HepG2 (cell line): ENCODE data around the gene JAKMIP2. TPM values are rescaled to one million over a fixed set of nuclear protein-coding genes. Genes with fewer than 3 reads are reported as not detected.
A peak's percentile ranks its signal among the peaks of the same experiment; 100 is the strongest.

Source experiments
- ATAC-seq: fragments of 200-7000 bp; cut with Tn5 transposase; 3 replicates; pipeline ENCODE4 v1.9.1; 2020; ENCODE audit warnings: mild to moderate bottlenecking, moderate library complexity
- BruUV-seq: library from RNA; stranded (reverse); fragments of 400-500 nt; replicated peaks from 2 replicates; lab custom pipeline; 2021; lab: Mats Ljungman, UMichigan
- CTCF ChIA-PET: fragments of 300-600 bp; formaldehyde crosslinking; extraction: SDS; loops from one replicate; lab custom pipeline; 2021; ENCODE audit warnings: low total read pairs, inconsistent platforms, low intra/inter-chr PET ratio; lab: Yijun Ruan, JAX
- POLR2A ChIA-PET: fragments of 350-600 bp; sonication (Branson Sonifier 250); formaldehyde crosslinking; loops from one replicate; lab custom pipeline; 2020; ENCODE audit warnings: antibody characterized with exemption, inconsistent platforms; lab: Yijun Ruan, JAX
- DNase-seq: peaks from one replicate; pipeline ENCODE4 v3.0.0-alpha.2; 2015; ENCODE audit warnings: low spot score
- FAIRE-seq: peaks from 3 replicates; lab custom pipeline; 2011; peaks lifted over from hg19 to GRCh38; lab: Jason Lieb, UNC
- H2AFZ ChIP-seq: one replicate; pipeline ENCODE4 v1.6.1; 2011; ENCODE audit warnings: low read length, inconsistent platforms
- H3K27ac ChIP-seq: fragments of 300-600 bp; 3 replicates; pipeline ENCODE4 v1.8.0; 2011; ENCODE audit warnings: mixed run types, mild to moderate bottlenecking, mixed read lengths, low read length, inconsistent platforms; ENCODE audit not compliant: insufficient read depth; ENCODE audit errors: extremely low read length
- H3K27me3 ChIP-seq, 2 experiments: fragments of 200-600 bp in 1 of 2; 2 replicates in 1 of 2; 3 replicates in 1 of 2; pipeline versions ENCODE4 v1.6.0 to v1.8.0; 2011; ENCODE audit warnings: low read length in 2 of 2, mild to moderate bottlenecking in 2 of 2, moderate library complexity in 2 of 2, inconsistent platforms in 1 of 2; ENCODE audit not compliant: insufficient read depth in 2 of 2, control insufficient read depth in 1 of 2
- H3K36me3 ChIP-seq, 2 experiments: fragments of 200-600 bp in 1 of 2; replicated peaks in 1 of 2; 2 replicates in 1 of 2; 3 replicates in 1 of 2; pipeline versions ENCODE4 v1.5.1 to v1.8.0; 2011; ENCODE audit warnings: low read length in 2 of 2, inconsistent platforms in 1 of 2; ENCODE audit not compliant: insufficient read depth in 2 of 2, control insufficient read depth in 1 of 2
- H3K4me1 ChIP-seq: 2 replicates; pipeline ENCODE4 v1.5.1; 2012; ENCODE audit warnings: low read length, inconsistent platforms; ENCODE audit not compliant: insufficient read depth
- H3K4me2 ChIP-seq: 2 replicates; pipeline ENCODE4 v1.6.0; 2011; ENCODE audit warnings: low read depth, low read length, inconsistent platforms
- H3K4me3 ChIP-seq, 3 experiments: fragments of 200-600 bp in 1 of 3; sonication (generic), shearing (Covaris generic) in 1 of 3; replicated peaks in 1 of 3; 2 replicates each; pipeline ENCODE4 v1.5.1; 2011 to 2016; ENCODE audit warnings: low read length in 3 of 3, inconsistent platforms in 2 of 3, low read depth in 2 of 3, mild to moderate bottlenecking in 2 of 3, control low read depth in 1 of 3, mixed read lengths in 1 of 3; ENCODE audit not compliant: insufficient read depth in 1 of 3
- H3K79me2 ChIP-seq: one replicate; pipeline ENCODE4 v1.6.1; 2011; ENCODE audit warnings: low read length, inconsistent platforms; ENCODE audit not compliant: insufficient read depth
- H3K9ac ChIP-seq: 2 replicates; pipeline ENCODE4 v1.6.0; 2011; ENCODE audit warnings: mild to moderate bottlenecking, low read depth, low read length, inconsistent platforms; ENCODE audit not compliant: insufficient read depth
- H3K9me3 ChIP-seq: 2 replicates; pipeline ENCODE4 v1.5.1; 2012; ENCODE audit warnings: mild to moderate bottlenecking, low read length
- H4K20me1 ChIP-seq: 2 replicates; pipeline ENCODE4 v1.6.0; 2011; ENCODE audit warnings: inconsistent platforms, mild to moderate bottlenecking, low read length, moderate library complexity; ENCODE audit not compliant: insufficient read depth
- AHR ChIP-seq: IDR thresholded peaks from 2 replicates; pipeline ENCODE4 v1.6.1; 2018; ENCODE audit warnings: missing genetic modification reagents, missing compliant biosample characterization
- ARID2 ChIP-seq: sonication (generic); formaldehyde crosslinking; IDR thresholded peaks from 2 replicates; pipeline ENCODE4 v1.8.1; 2022; ENCODE audit warnings: mild to moderate bottlenecking, missing genetic modification reagents, borderline replicate concordance
- FOXJ3 ChIP-seq: sonication (generic); formaldehyde crosslinking; IDR thresholded peaks from 2 replicates; pipeline ENCODE4 v1.4.0; 2020; ENCODE audit warnings: missing genetic modification reagents, mild to moderate bottlenecking, borderline replicate concordance
- HMG20A ChIP-seq: IDR thresholded peaks from 2 replicates; pipeline ENCODE4 v1.6.1; 2016; ENCODE audit warnings: borderline replicate concordance
- ISL2 ChIP-seq: sonication (generic); formaldehyde crosslinking; IDR thresholded peaks from 2 replicates; pipeline ENCODE4 v1.5.0; 2020; ENCODE audit warnings: missing genetic modification reagents
- MZF1 ChIP-seq: sonication (generic); formaldehyde crosslinking; IDR thresholded peaks from 2 replicates; pipeline ENCODE4 v1.8.1; 2023; ENCODE audit warnings: mild to moderate bottlenecking, missing genetic modification reagents, borderline replicate concordance
- NCOR1 ChIP-seq: fragments of 200-600 bp; sonication (generic); IDR thresholded peaks from 2 replicates; pipeline ENCODE4 v1.7.0; 2017; ENCODE audit warnings: antibody characterized with exemption, low read length, borderline replicate concordance
- NFRKB ChIP-seq: fragments of 450-650 bp; IDR thresholded peaks from 2 replicates; pipeline ENCODE4 v1.6.1; 2017
- POLR2G ChIP-seq: fragments of 200-400 bp; formaldehyde crosslinking; IDR thresholded peaks from 2 replicates; pipeline ENCODE4 v1.6.1; 2018; ENCODE audit warnings: mild to moderate bottlenecking, low read depth, low read length, moderate library complexity
- SIN3B ChIP-seq: fragments of 150-350 bp; IDR thresholded peaks from 2 replicates; pipeline ENCODE4 v1.6.1; 2014; ENCODE audit warnings: low read length
- ZFY ChIP-seq: sonication (generic); formaldehyde crosslinking; IDR thresholded peaks from 2 replicates; pipeline ENCODE4 v1.4.0; 2020; ENCODE audit warnings: missing genetic modification reagents
- ZNF205 ChIP-seq: IDR thresholded peaks from 2 replicates; pipeline ENCODE4 v1.6.1; 2018; ENCODE audit warnings: missing biosample characterization, missing genetic modification reagents
- ZNF207 ChIP-seq: fragments of 450-650 bp; IDR thresholded peaks from 2 replicates; pipeline ENCODE4 v1.6.1; 2016; ENCODE audit warnings: antibody characterized with exemption, borderline replicate concordance
- ZNF33A ChIP-seq: sonication (generic); formaldehyde crosslinking; IDR thresholded peaks from 2 replicates; pipeline ENCODE4 v1.5.1; 2020; ENCODE audit warnings: missing genetic modification reagents, mild to moderate bottlenecking, moderate library complexity, borderline replicate concordance
- ZNF713 ChIP-seq: sonication (generic); formaldehyde crosslinking; IDR thresholded peaks from 2 replicates; pipeline ENCODE4 v1.4.0; 2020; ENCODE audit warnings: mild to moderate bottlenecking, missing genetic modification reagents
- ZNF75D ChIP-seq: sonication (generic); formaldehyde crosslinking; IDR thresholded peaks from 2 replicates; pipeline ENCODE4 v1.8.1; 2023; ENCODE audit warnings: missing genetic modification reagents, mild to moderate bottlenecking, borderline replicate concordance
- WGBS: methylation state at CpG from one replicate; pipeline ENCODE4 v1.1.6; 2017; ENCODE audit warnings: low lambda C conversion rate; 5-methylcytosine and 5-hydroxymethylcytosine counted together
- in situ Hi-C: cut with HindIII; loops from 2 replicates; pipeline ENCODE4 v1.10.0; 2017; ENCODE audit warnings: low pct_unique_long_range_greater_than_20kb; ENCODE audit not compliant: extremely low pct_ligation_motif_present
- intact Hi-C: fragments of 100-400 bp; cut with micrococcal nuclease; formaldehyde crosslinking; loops from one replicate; pipeline ENCODE4 v1.10.0; 2022; ENCODE audit not compliant: unreplicated experiment
- polyA plus RNA-seq, 8 experiments: library from polyadenylated mRNA; depleted of rRNA in 3 of 8; stranded (reverse) in 7 of 8; unstranded in 1 of 8; fragments of >200 nt; fragmentation: Illumina TruSeq in 4 of 8; extraction: Trizol in 4 of 8; gene quantifications; 2 replicates each; pipeline versions ENCODE4 v1.2.1 to v1.2.3, GENCODE V29; 2011 to 2016; ENCODE audit warnings: low read depth in 4 of 8, missing spikeins in 1 of 8, mixed read lengths in 1 of 8; ENCODE audit not compliant: insufficient read depth in 1 of 8
- total RNA-seq, 5 experiments: library from RNA; depleted of rRNA; stranded (reverse); fragments of >200 nt; fragmentation: Illumina TruSeq; extraction: Trizol; gene quantifications; 2 replicates each; pipeline ENCODE4 v1.2.3, GENCODE V29; 2016; ENCODE audit warnings: low read depth in 1 of 5
- TF ChIP-seq, protein P1 (sequence below): sonication (generic); formaldehyde crosslinking; IDR thresholded peaks from 2 replicates; pipeline ENCODE4 v1.8.1; 2023; ENCODE audit warnings: missing genetic modification reagents, inconsistent platforms, borderline replicate concordance
- TF ChIP-seq, protein P2 (sequence below): sonication (generic); formaldehyde crosslinking; IDR thresholded peaks from 2 replicates; pipeline ENCODE4 v1.4.0; 2020; ENCODE audit warnings: missing genetic modification reagents

The JAKMIP2 gene
- total and polyA plus RNA-seq, 2 of the 13 experiments (the other 11 are each of a cell fraction or from before 2014, with no cell fraction given), result 0.04 to 2.1 TPM

DNA sequence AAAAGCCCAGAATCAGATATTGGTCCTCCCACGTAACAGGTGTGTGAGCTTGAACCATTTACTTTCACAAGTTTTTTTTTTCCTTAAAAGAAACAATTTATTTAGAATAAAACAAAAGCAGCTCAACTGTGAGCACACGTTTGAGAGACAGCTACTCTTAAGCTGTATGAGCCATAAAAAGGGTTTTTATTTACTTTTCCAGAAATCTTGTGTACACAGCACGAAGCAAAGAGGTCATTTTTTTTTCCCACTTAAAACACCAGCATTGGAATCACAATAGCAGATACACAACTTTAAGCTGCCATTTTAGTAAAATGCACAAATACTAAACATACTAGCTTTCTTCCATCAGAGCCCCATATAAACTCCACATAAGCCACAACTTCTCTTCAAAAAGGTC, 44.6 kb downstream of the JAKMIP2 start:
- no peaks in the 10 kb centered on the region for H3K36me3 ChIP-seq
- no peaks in the 10 kb centered on the region for H3K9me3 ChIP-seq
- H3K4me2 ChIP-seq, result no peak overlapping the region
- no TSS peak for BruUV-seq
- POLR2A ChIA-PET, result no interaction called here
- no peak overlapping the region for H3K27ac ChIP-seq
- H3K79me2 ChIP-seq, result no peaks in the 10 kb centered on the region
- in situ Hi-C loops (no loop called here), intact Hi-C loops (no loop called here)
- no peak for DNase-seq
- peak; percentile 44 for FAIRE-seq
- WGBS, result 0% methylated on average over 3 of the region's 3 CpGs
- H3K4me1 ChIP-seq, result no peaks in the 10 kb centered on the region
- CTCF ChIA-PET, result no interaction called here
- TF ChIP-seq ISL2 (CRISPR knock-in tag), result no peak
- no peak for TF ChIP-seq ZNF205 (CRISPR knock-in tag)
- no peak for TF ChIP-seq ARID2 (CRISPR knock-in tag)
- TF ChIP-seq AHR (CRISPR knock-in tag), result no peak
- TF ChIP-seq POLR2G, result no peak
- TF ChIP-seq ZFY, result no peak
- no peak for TF ChIP-seq ZNF207
- no peak for TF ChIP-seq ZNF75D (CRISPR knock-in tag)
- no peak for TF ChIP-seq HMG20A
- TF ChIP-seq, protein P1, sequence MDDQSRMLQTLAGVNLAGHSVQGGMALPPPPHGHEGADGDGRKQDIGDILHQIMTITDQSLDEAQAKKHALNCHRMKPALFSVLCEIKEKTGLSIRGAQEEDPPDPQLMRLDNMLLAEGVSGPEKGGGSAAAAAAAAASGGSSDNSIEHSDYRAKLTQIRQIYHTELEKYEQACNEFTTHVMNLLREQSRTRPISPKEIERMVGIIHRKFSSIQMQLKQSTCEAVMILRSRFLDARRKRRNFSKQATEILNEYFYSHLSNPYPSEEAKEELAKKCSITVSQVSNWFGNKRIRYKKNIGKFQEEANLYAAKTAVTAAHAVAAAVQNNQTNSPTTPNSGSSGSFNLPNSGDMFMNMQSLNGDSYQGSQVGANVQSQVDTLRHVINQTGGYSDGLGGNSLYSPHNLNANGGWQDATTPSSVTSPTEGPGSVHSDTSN (CRISPR knock-in tag), result no peak
- TF ChIP-seq SIN3B, result no peak
- TF ChIP-seq NFRKB, result no peak
- no peak for TF ChIP-seq ZNF33A (CRISPR knock-in tag)
- TF ChIP-seq NCOR1, result no peak
- TF ChIP-seq, protein P2, sequence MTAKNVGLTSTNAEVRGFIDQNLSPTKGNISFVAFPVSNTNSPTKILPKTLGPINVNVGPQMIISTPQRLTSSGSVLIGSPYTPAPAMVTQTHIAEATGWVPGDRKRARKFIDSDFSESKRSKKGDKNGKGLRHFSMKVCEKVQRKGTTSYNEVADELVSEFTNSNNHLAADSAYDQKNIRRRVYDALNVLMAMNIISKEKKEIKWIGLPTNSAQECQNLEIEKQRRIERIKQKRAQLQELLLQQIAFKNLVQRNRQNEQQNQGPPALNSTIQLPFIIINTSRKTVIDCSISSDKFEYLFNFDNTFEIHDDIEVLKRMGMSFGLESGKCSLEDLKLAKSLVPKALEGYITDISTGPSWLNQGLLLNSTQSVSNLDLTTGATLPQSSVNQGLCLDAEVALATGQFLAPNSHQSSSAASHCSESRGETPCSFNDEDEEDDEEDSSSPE (CRISPR knock-in tag), result no peak
- no peak for TF ChIP-seq MZF1
- no peak for TF ChIP-seq ZNF713 (CRISPR knock-in tag)
- TF ChIP-seq FOXJ3 (CRISPR knock-in tag), result no peak
- H4K20me1 ChIP-seq, result no peaks in the 10 kb centered on the region
- no peak overlapping the region for H3K9ac ChIP-seq
- H3K4me3 ChIP-seq, result no peak overlapping the region
- no peak for ATAC-seq
- H2AFZ ChIP-seq, result no peak overlapping the region
- no peaks in the 10 kb centered on the region for H3K27me3 ChIP-seq
